MG63 (cell line): Measurements from ENCODE around the gene VANGL1. TPM values are rescaled to one million over a fixed set of nuclear protein-coding genes. Genes with fewer than 3 reads are reported as not detected.

ENCODE experiments used
- DNase-seq: peaks from one replicate; pipeline ENCODE4 v3.0.0-alpha.2; 2020
- H3K27me3 ChIP-seq: fragments of 250-450 bp; sonication (Bioruptor Pico); 2 replicates; pipeline ENCODE4 v1.5.1; 2020; ENCODE audit warnings: mild to moderate bottlenecking, moderate library complexity
- H3K36me3 ChIP-seq: fragments of 250-450 bp; sonication (Bioruptor Pico); 2 replicates; pipeline ENCODE4 v1.5.1; 2020; ENCODE audit warnings: mild to moderate bottlenecking, moderate library complexity
- H3K4me3 ChIP-seq: fragments of 250-450 bp; sonication (Bioruptor Pico); 2 replicates; pipeline ENCODE4 v1.5.1; 2020; ENCODE audit warnings: mild to moderate bottlenecking, moderate library complexity
- H3K9me3 ChIP-seq: fragments of 250-450 bp; sonication (Bioruptor Pico); 2 replicates; pipeline ENCODE4 v1.5.1; 2020; ENCODE audit warnings: mild to moderate bottlenecking, moderate library complexity
- total RNA-seq: library from RNA; depleted of rRNA; stranded (reverse); fragments of >200 nt; shearing (Covaris generic); gene quantifications from 2 replicates; pipeline ENCODE4 v1.2.3, GENCODE V29; 2014; ENCODE audit warnings: low replicate concordance

Gene VANGL1
- total RNA-seq, 1 experiment from 2014 or later: 4.9 TPM

DNA sequence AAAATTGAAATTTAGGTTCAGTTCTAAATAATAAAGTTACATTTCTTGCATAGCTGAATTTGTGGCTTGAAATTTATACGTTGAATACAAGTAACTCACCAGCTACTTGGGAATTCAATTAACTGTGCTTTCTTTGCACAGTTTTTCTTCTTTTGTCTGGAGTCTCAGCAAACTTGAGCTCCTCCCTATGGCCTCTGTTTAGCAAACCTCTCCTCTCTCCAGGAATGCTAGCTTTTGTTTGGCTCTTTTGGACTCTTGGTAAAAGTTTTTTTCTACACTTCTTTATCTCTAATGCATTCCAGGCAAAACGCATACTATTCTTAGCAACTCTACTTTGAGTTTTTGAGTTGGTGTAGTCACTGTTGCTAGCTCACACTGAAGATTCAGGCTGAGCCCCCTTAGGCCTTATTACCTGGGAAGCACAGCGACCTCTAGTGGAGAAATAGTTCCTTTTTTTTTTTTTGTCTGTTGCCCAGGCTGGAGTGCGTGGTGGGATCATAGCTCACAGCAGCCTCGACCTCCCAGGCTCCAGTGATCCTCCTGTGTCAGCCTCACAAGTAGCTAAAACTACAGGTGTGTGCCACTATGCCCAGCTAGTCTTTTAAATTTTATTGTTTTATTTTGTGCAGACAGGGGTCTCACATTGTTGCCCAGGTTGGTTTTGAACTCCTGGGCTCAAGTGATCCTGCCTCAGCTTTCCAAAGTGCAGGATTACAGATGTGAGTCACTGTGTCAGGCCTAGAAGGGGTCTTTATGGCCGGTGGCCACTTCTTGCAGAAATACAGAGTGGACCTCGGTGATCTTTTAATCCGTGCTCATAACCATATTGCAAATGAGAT lies 65.0 kb downstream of the VANGL1 start:
- DNase-seq: no peak
- Histone ChIP-seq H3K36me3 (no peaks in the 10 kb centered on the region), H3K4me3 (no peak overlapping the region)

DNA sequence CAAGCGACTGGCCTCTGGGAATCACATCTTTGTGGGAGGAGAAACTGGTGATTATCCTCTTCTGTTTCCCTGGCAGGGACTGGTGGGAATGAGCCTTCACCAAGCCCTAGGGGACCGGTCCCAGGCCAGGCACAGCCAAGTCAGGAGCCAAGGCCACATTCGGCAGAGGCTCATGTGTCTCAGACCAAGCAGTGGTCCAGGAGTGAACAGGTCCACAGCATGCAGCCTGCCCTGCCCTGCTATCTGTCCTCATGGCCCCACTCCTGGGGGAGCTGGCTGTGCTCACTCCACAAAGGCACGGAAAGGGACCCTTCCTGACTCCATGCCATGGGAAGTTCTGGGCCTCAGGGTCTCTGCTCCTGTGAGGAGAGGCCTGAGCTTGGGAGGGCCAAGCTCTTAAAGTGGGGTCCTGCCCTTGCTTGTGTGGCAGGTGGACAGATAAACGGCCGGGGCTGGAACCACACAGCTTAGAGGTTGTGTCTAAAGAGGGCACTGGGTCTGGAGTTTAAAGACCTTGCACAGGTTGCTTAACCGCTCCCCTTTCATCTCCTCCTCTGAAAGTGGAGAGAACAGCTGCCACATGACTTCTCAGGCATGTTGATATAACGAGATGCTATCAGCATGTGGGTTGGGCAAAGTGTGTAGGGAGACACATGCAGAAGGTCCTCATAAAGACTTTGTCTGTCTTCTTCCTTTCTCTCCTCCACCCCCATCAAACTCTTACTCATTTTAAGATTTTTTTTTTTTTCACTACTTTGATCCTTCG lies 69.3 kb downstream of the VANGL1 start:
- Histone ChIP-seq H3K9me3 (no peaks in the 10 kb centered on the region), H3K27me3 (peaks cover 10% of the 10 kb centered on the region), H3K4me3 (no peak overlapping the region), H3K36me3 (no peaks in the 10 kb centered on the region)
- no peak for DNase-seq

More for the DNA sequence above, 65.0 kb downstream of the VANGL1 start:
- Histone ChIP-seq H3K9me3 (no peaks in the 10 kb centered on the region), H3K27me3 (peaks cover 10% of the 10 kb centered on the region)

DNA sequence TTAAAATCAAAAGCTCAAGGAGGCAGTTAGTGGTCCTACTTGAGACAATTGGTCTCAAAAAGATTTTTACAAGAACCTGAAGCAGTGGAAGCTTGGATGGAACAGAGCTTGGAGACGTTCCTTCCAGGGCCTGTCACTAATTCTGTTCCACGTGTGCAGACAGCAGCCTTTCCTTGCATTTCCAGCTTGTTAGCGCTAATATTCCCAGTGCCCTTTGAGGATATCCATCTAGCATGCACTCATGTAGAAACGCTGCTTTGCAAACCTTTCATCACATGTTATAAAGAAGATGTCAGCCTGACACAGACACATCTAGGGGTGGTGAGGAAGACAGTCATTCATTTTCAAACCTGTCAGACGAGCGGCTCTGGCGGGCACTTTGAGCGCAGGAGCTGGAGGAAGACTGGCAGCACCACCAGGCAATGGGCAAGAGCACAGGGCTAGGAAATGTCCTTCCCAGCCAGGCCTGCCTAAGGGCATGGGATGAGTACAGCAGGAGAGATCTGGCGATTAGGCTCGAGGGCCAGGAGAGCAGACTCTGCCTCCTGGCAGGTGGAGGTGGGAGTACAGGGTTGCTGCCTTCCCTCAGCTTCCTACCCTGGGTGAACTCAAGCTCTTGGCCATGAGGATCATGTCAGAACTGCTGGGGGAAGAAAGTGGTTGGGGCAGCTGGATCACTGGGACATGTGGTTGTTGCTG lies 71.3 kb downstream of the VANGL1 start:
- H3K27me3 ChIP-seq: peaks cover 10% of the 10 kb centered on the region
- H3K36me3 ChIP-seq: no peaks in the 10 kb centered on the region
- H3K9me3 ChIP-seq: no peaks in the 10 kb centered on the region
- DNase-seq: no peak
- no peak overlapping the region for H3K4me3 ChIP-seq

DNA sequence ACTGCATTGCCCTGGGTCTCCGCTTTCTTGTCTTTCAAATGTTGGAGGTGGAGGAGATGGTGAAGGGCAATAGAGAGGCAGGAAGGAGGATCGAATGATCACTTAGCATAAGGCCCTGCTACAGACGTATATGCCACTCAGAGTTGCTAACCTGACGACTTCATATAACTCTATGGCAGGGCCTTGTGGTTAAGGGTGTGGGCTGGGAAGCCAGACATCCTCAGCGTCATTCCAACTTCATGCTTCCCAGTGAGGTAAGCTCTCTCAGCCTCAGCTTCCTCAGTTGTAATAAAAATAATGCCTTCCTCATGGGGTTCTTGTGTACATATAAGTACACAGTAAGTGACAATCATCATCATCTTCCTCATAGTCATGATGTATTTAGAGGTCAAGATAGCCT lies 72.1 kb downstream of the VANGL1 start:
- Histone ChIP-seq H3K9me3 (no peaks in the 10 kb centered on the region), H3K36me3 (no peaks in the 10 kb centered on the region), H3K27me3 (peaks cover 10% of the 10 kb centered on the region), H3K4me3 (no peak overlapping the region)
- DNase-seq: no peak

DNA sequence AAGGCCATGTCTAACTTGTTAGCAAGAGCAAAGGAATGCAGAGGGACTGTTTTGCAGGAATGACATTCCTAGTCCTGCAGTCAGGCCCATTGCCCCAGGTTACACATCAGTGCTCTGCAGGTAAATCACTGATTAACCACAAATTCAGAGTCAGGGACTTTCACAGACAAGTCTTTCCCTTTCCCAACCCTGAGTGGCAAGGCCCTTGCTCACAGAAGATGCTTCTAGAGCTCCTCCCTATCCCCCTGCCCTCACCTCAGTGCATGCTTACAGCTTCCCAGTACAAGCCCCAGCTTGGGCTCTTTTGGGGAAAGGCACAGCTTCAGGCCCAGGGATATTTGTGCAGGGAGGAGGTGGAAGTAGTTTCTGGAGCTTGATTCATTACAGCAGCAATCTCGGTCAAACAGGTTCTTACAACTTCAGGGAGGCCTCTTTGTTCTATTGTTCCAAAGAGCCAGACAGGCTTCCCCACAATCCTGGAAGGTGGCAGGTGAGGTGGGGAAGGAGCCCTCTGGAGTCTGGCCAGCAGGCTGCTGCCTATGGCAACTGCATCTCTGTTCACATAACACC lies 72.9 kb downstream of the VANGL1 start:
- no peaks in the 10 kb centered on the region for H3K9me3 ChIP-seq
- no peaks in the 10 kb centered on the region for H3K36me3 ChIP-seq
- H3K27me3 ChIP-seq: peaks cover 3% of the 10 kb centered on the region; the same call in 1 of the 2 replicates
- DNase-seq: no peak
- no peak overlapping the region for H3K4me3 ChIP-seq

DNA sequence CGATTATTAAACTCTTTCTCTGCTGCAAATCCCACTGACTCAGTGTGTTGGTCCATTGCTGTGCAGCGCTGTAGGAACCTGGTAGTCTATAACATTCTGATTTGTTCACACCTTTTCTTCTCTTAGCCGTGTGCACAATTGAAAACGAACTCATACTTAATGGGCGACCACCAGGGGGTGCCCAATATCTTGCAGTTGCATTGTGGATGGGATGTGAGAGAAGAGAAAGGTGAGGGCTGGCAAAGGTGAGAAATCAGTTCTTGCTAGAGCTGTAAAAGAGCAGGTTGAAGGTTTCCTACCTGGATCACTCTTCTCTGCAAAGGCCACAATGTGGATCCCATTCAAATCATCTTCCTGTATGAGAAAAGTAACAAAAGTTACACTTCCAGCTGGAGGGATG lies 75.8 kb downstream of the VANGL1 start:
- Histone ChIP-seq H3K36me3 (no peaks in the 10 kb centered on the region), H3K27me3 (no peaks in the 10 kb centered on the region), H3K4me3 (no peak overlapping the region), H3K9me3 (no peaks in the 10 kb centered on the region)
- no peak for DNase-seq

DNA sequence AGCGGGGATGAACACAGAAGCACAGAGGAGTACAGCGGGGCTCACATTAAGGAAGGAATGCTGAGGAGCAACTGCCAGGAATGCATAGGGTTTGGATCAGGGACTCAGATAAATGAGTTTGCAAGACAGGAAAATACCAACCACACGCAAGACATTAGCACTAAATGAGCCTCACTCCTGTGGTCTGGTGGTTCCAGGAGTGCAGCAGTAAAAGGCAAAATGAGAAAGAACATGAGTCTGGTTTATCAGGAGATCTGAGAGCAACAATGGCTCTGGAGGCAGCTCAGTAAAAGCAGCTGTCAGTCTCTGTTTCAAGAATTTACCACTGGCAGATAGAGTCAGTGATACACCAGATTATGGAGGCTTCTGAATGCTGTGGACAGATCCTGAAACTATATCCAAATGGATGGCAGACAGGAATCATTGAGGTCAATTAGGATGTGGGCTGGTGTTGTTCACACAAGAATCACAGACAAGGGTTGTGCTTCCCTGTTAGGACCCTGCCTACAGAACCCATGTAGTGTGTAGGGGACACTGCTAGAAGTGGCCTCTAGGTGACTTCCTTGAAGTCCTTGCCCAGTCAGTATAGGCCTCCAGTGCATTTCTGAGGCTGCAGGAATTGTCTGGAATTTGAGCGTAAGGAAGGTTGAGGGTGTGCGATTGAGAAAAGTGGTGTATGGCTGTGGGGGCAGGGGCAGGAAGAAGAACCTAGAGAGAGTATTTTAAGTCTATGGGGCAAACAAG lies 76.4 kb downstream of the VANGL1 start:
- DNase-seq: no peak
- H3K36me3 ChIP-seq: no peaks in the 10 kb centered on the region
- H3K4me3 ChIP-seq: no peak overlapping the region
- no peaks in the 10 kb centered on the region for H3K27me3 ChIP-seq
- H3K9me3 ChIP-seq: no peaks in the 10 kb centered on the region

DNA sequence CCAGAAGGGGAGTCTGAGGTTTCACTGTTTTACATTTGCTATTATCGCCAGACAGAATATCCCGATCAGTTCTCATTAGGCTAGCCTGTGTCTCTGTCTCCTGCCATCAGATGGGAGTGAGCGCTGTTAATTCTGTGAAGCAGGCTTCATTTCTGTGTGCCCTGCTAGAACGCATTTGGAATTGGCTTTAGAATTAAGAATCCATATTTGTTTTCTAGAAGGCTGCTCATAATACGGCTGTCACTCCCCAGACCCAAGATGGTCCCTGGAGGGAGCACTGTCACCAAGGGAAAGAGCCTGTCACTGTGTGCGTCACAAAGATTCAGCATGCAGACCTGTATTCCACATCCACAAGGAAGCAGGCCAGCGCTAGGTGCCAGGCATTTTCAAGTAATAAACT lies 77.5 kb downstream of the VANGL1 start:
- DNase-seq: no peak
- Histone ChIP-seq H3K36me3 (no peaks in the 10 kb centered on the region), H3K9me3 (no peaks in the 10 kb centered on the region), H3K27me3 (no peaks in the 10 kb centered on the region), H3K4me3 (no peak overlapping the region)

DNA sequence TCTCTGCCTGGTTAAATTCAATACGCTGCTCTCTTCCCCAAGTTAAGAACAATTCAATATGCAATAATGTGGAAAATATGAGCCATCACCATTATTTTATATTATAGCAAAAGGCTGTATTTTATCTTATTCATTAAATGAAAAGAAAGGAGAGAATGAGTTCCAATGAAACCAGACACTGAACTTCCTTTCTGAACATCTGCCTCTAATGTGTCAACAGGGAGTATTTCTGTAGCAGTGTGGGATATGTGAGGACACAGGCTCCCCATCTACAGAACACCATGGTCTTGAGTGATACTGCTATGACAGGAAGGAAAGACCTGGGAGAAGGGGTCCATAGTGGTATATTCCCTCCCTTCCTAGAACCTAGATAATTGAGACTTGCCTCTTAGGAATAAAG lies 80.5 kb downstream of the VANGL1 start:
- no peak for DNase-seq
- Histone ChIP-seq H3K27me3 (no peaks in the 10 kb centered on the region), H3K36me3 (no peaks in the 10 kb centered on the region), H3K9me3 (no peaks in the 10 kb centered on the region), H3K4me3 (no peak overlapping the region)

DNA sequence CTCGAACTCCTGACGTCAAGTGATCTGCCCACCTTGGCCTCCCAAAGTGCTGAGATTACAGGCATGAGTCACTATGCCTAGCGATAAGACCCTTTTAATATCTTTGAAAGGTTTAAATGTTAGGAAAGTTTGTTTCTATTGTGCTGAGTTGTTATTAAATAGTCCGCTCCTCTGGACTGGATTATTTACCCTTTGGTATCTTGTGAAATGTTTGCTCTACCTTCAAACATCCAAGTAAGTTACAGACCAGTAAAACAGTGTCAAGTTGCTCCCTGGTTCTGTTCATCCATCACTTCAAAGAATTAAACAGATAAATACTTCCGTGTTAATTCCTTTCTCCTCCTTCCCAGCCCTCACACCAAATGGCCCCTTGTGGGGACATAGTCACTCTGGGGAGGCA lies 82.0 kb downstream of the VANGL1 start:
- Histone ChIP-seq H3K4me3 (no peak overlapping the region), H3K36me3 (no peaks in the 10 kb centered on the region), H3K9me3 (no peaks in the 10 kb centered on the region), H3K27me3 (no peaks in the 10 kb centered on the region)
- no peak for DNase-seq

DNA sequence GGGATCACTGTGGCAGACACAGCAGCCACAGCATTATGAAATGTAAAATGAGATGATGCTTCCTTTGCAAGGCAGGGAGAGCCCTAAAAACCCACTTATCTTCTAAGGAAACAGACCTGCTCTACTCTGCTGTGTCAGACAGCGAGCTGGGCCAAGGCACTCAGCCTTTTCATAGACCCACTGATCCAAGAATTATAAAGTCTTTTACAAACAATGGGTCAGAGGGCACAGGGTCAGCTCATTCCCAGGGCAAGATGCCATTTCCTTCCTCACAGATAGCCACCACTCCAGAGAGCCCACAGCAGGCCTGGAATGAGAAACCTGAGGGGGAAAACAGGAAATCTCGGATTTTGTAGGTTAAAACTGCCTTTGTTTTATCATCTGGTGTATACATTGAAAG lies 83.8 kb downstream of the VANGL1 start:
- no peak overlapping the region for H3K4me3 ChIP-seq
- DNase-seq: peak; percentile 60
- no peaks in the 10 kb centered on the region for H3K36me3 ChIP-seq
- H3K27me3 ChIP-seq: no peaks in the 10 kb centered on the region
- no peaks in the 10 kb centered on the region for H3K9me3 ChIP-seq

DNA sequence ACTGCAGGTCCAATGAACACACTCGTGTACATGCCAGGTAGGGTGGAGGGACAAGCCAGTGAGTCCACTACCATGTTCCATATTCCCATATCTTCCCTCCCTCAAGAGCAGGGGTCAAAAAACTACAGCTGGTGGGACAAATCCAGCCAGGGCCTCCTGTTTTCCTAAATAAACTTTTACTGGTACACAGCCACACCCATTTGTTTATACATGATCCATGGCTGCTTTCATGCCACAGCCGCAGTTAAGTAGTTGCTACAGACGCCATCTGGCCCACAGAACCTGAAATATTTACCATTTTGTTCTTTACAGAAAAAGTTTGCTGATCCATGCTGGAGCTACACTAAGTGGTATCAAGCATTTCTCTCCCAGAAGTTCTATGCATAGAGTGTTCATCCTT lies 84.4 kb downstream of the VANGL1 start:
- Histone ChIP-seq H3K36me3 (no peaks in the 10 kb centered on the region), H3K4me3 (no peak overlapping the region), H3K27me3 (no peaks in the 10 kb centered on the region), H3K9me3 (no peaks in the 10 kb centered on the region)
- DNase-seq: no peak

DNA sequence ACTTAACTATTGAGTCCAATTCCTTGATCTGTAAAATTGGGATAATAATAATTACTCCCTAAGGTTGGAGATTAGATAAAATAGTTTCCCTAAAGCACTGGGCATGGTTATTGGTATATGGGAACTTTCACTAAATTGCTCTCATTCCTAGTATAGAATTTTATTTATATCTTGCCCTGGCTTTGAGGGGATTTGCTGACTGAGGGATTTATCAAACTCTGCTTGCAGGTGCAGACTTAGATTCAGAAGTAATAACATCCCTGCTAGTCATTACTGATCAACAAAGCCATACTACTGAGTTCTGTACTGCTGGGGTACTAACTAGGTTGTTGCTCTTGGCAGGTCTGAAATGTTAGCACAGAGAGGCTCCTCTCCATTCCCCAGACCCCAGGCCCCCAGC lies 84.8 kb downstream of the VANGL1 start:
- Histone ChIP-seq H3K27me3 (no peaks in the 10 kb centered on the region), H3K4me3 (no peak overlapping the region), H3K36me3 (no peaks in the 10 kb centered on the region), H3K9me3 (no peaks in the 10 kb centered on the region)
- DNase-seq: no peak

DNA sequence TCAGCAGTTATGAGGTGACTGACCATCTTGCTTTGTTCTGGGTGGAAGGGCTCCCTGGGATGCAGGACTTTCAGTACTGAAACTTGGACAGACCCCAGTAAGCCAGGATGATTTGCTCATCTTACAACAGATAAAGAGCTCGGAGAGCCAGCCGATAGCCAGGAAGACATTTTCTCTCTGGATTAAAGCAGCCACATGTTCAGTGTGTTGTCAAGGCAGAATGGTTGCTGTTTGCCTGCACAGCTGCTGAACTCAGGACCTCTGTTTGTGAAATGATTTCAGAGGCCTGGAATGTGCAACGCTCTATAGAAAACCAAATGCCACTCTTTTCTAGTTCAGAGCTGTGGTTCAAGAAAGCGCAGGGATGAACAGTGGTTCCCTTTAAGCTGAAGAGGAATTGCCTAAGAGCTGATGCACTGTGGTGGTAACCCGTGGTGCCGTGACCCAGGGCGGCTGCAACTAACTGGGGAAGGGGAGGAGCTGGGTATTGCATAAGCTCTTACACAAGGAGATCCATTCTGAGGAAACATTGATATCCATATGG lies 86.0 kb downstream of the VANGL1 start:
- no peak overlapping the region for H3K4me3 ChIP-seq
- no peaks in the 10 kb centered on the region for H3K9me3 ChIP-seq
- no peaks in the 10 kb centered on the region for H3K36me3 ChIP-seq
- no peaks in the 10 kb centered on the region for H3K27me3 ChIP-seq
- peak; percentile 50 for DNase-seq

DNA sequence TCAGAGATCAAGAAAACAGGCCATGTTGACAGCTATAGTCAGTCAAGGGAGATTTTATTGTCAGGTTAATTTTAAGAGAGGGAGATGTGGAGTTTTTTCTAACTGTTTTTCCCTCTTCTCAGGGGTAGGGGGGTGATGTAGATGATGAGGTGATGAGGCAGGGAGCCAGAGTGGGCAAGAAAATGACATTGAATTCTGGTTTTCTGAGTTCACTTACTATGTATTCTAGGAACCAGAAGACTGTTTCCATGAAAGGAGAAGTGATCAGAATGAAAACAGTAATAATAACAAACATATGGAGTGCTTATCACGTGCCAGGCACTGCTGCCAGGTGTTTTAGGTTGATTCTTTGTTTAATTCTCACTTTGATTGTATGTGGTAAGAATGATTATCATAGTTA lies 86.6 kb downstream of the VANGL1 start:
- Histone ChIP-seq H3K27me3 (no peaks in the 10 kb centered on the region), H3K4me3 (no peak overlapping the region), H3K9me3 (no peaks in the 10 kb centered on the region), H3K36me3 (no peaks in the 10 kb centered on the region)
- DNase-seq: no peak

DNA sequence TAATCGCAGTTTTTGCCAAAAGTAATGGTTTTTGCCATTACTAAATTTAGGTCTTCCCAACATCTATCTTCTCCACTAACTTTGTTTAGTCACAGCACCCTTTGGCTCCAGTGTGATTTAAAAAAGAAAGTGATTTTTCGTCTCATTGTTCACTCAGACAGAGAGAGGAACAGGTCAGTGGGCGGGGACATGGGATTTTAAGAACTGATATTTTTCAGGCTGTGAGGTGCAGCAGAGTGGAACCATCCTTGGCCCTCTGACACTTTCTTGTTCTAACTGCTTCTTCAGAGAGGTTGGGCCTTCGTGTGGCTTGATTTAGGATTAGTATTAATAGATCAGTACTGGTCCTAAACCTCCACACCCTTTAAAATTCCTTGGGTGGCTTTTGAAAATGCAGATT lies 88.0 kb downstream of the VANGL1 start:
- DNase-seq: no peak
- Histone ChIP-seq H3K9me3 (no peaks in the 10 kb centered on the region), H3K27me3 (no peaks in the 10 kb centered on the region), H3K36me3 (no peaks in the 10 kb centered on the region), H3K4me3 (no peak overlapping the region)
